K562 (cell line): ENCODE results near the gene ZNF669. TPM values are rescaled to one million over a fixed set of nuclear protein-coding genes. Genes with fewer than 3 reads are reported as not detected.

Experiments used
- BACH1 ChIP-seq: fragments of 200-800 bp; sonication (Bioruptor generic); IDR thresholded peaks from 2 replicates; pipeline ENCODE4 v1.6.1; 2016; ENCODE audit warnings: missing genetic modification characterization, missing compliant biosample characterization
- CXXC5 ChIP-seq: fragments of 250-450 bp; sonication (Bioruptor Pico); IDR thresholded peaks from 2 replicates; pipeline ENCODE4 v1.8.0; 2022; ENCODE audit warnings: inconsistent platforms, mild to moderate bottlenecking, moderate library complexity
- ELF1 ChIP-seq: fragments of 200-800 bp; sonication (Bioruptor generic); IDR thresholded peaks from 2 replicates; pipeline ENCODE4 v1.6.1; 2016; ENCODE audit warnings: missing genetic modification characterization, missing compliant biosample characterization
- GABPB1 ChIP-seq: sonication (generic); formaldehyde crosslinking; IDR thresholded peaks from 2 replicates; pipeline ENCODE4 v1.8.0; 2022; ENCODE audit warnings: mild to moderate bottlenecking, missing genetic modification reagents
- HDAC1 ChIP-seq, 2 experiments: fragments of 450-650 bp; IDR thresholded peaks; 2 replicates each; pipeline ENCODE4 v1.6.1; 2016 to 2017; ENCODE audit warnings: inconsistent platforms in 1 of 2, mild to moderate bottlenecking in 1 of 2, moderate library complexity in 1 of 2
- HDAC2 ChIP-seq: fragments of 450-650 bp; IDR thresholded peaks from 2 replicates; pipeline ENCODE4 v1.6.1; 2016; ENCODE audit warnings: mild to moderate bottlenecking
- HNRNPLL ChIP-seq: fragments of 200-400 bp; formaldehyde crosslinking; IDR thresholded peaks from 2 replicates; pipeline ENCODE4 v1.6.1; 2017; ENCODE audit warnings: low read length, low read depth, mild to moderate bottlenecking; ENCODE audit not compliant: poor library complexity, severe bottlenecking
- LCOR ChIP-seq: sonication (generic); formaldehyde crosslinking; IDR thresholded peaks from 2 replicates; pipeline ENCODE4 v1.8.0; 2022; ENCODE audit warnings: mild to moderate bottlenecking, missing genetic modification reagents
- MAZ ChIP-seq, 2 experiments: fragments of 450-650 bp in 1 of 2; sonication (generic) in 1 of 2; formaldehyde crosslinking; IDR thresholded peaks in 1 of 2; conservative IDR thresholded peaks in 1 of 2; 2 replicates each; pipeline versions ENCODE4 v1.4.0 to v1.5.0; 2020; ENCODE audit warnings: mild to moderate bottlenecking in 1 of 2, missing genetic modification reagents in 1 of 2
- NONO ChIP-seq, 2 experiments: fragments of 200-400 bp in 1 of 2; fragments of 450-650 bp in 1 of 2; formaldehyde crosslinking in 1 of 2; IDR thresholded peaks; 2 replicates each; pipeline ENCODE4 v1.6.1; 2017; ENCODE audit warnings: low read depth in 2 of 2, mild to moderate bottlenecking in 2 of 2, moderate library complexity in 2 of 2, low read length in 1 of 2
- NR2C1 ChIP-seq, 2 experiments: fragments of 450-650 bp; IDR thresholded peaks; 2 replicates each; pipeline ENCODE4 v1.6.1; 2017; ENCODE audit warnings: mild to moderate bottlenecking in 2 of 2, antibody characterized with exemption in 1 of 2, inconsistent platforms in 1 of 2, missing compliant biosample characterization in 1 of 2, missing genetic modification characterization in 1 of 2
- NR4A1 ChIP-seq, 2 experiments: fragments of 250-450 bp in 1 of 2; fragments of 450-650 bp in 1 of 2; sonication (Bioruptor Pico) in 1 of 2; IDR thresholded peaks; 2 replicates each; pipeline versions ENCODE4 v1.4.0 to v1.6.1; 2016 to 2020; ENCODE audit warnings: mild to moderate bottlenecking in 2 of 2, missing compliant biosample characterization in 1 of 2, missing genetic modification characterization in 1 of 2, moderate library complexity in 1 of 2
- RBM22 ChIP-seq: fragments of 200-400 bp; formaldehyde crosslinking; IDR thresholded peaks from 2 replicates; pipeline ENCODE4 v1.6.1; 2018; ENCODE audit warnings: low read length, low read depth; ENCODE audit not compliant: poor library complexity, severe bottlenecking
- SMARCA5 ChIP-seq: fragments of 450-650 bp; IDR thresholded peaks from 2 replicates; pipeline ENCODE4 v1.6.1; 2016
- SPI1 ChIP-seq: IDR thresholded peaks from 2 replicates; pipeline ENCODE4 v1.6.1; 2011; ENCODE audit warnings: low read depth, low read length, control low read depth, borderline replicate concordance
- TAF1 ChIP-seq: IDR thresholded peaks from 2 replicates; pipeline ENCODE4 v1.6.1; 2011; ENCODE audit warnings: mild to moderate bottlenecking, low read length, moderate library complexity; ENCODE audit not compliant: insufficient read depth, control insufficient read depth, severe bottlenecking; ENCODE audit errors: extremely low read depth
- ZNF766 ChIP-seq: fragments of 200-800 bp; sonication (Bioruptor generic); conservative IDR thresholded peaks from 2 replicates; pipeline ENCODE4 v1.6.1; 2016; ENCODE audit warnings: missing genetic modification characterization, missing compliant biosample characterization
- polyA plus RNA-seq, 8 experiments: library from polyadenylated mRNA; depleted of rRNA in 4 of 8; stranded (reverse) in 5 of 8; unstranded in 3 of 8; fragments of >200 nt; fragmentation: Nextera tagmentation in 2 of 8; fragmentation: Illumina TruSeq in 1 of 8; extraction: Ambion mirVana in 2 of 8; extraction: Trizol in 1 of 8; gene quantifications; 2 replicates each; pipeline versions ENCODE4 v1.2.1 to v1.2.3, GENCODE V29; 2011 to 2014; ENCODE audit warnings: inconsistent platforms in 1 of 8, missing spikeins in 1 of 8
- total RNA-seq, 7 experiments: library from RNA; depleted of rRNA in 6 of 7; stranded (reverse); fragments of >200 nt in 6 of 7; fragmentation: Illumina TruSeq in 2 of 7; extraction: Trizol in 2 of 7; gene quantifications; 2 replicates each; pipeline versions ENCODE4 v1.2.1 to v1.2.3, GENCODE V29; 2011 to 2021; ENCODE audit warnings: low replicate concordance in 1 of 7
- TF ChIP-seq, protein P1 (sequence below): sonication (generic); formaldehyde crosslinking; IDR thresholded peaks from 2 replicates; pipeline ENCODE4 v1.8.0; 2022; ENCODE audit warnings: missing genetic modification reagents, mild to moderate bottlenecking, moderate library complexity, borderline replicate concordance
- TF ChIP-seq, protein P2 (sequence below): IDR thresholded peaks from 3 replicates; pipeline ENCODE4 v1.6.1; 2011; ENCODE audit warnings: borderline replicate concordance, mild to moderate bottlenecking; ENCODE audit not compliant: insufficient read length, insufficient read depth
- TF ChIP-seq, protein P3 (sequence below), 3 experiments: fragments of 200-800 bp in 1 of 3; fragments of 250-450 bp in 1 of 3; fragments of 450-650 bp in 1 of 3; sonication (Bioruptor Pico) in 1 of 3; sonication (Bioruptor generic) in 1 of 3; formaldehyde crosslinking in 1 of 3; IDR thresholded peaks; 2 replicates each; pipeline versions ENCODE4 v1.6.1 to v1.8.0; 2016 to 2022; ENCODE audit warnings: mild to moderate bottlenecking in 2 of 3, missing genetic modification characterization in 2 of 3, missing compliant biosample characterization in 1 of 3, moderate library complexity in 1 of 3

ZNF669 gene
- total and polyA plus RNA-seq, 9 of the 15 experiments (the other 6 are each of a cell fraction or from before 2014, with no cell fraction given): 5.3 to 18.3 (median 10.2) TPM

DNA sequence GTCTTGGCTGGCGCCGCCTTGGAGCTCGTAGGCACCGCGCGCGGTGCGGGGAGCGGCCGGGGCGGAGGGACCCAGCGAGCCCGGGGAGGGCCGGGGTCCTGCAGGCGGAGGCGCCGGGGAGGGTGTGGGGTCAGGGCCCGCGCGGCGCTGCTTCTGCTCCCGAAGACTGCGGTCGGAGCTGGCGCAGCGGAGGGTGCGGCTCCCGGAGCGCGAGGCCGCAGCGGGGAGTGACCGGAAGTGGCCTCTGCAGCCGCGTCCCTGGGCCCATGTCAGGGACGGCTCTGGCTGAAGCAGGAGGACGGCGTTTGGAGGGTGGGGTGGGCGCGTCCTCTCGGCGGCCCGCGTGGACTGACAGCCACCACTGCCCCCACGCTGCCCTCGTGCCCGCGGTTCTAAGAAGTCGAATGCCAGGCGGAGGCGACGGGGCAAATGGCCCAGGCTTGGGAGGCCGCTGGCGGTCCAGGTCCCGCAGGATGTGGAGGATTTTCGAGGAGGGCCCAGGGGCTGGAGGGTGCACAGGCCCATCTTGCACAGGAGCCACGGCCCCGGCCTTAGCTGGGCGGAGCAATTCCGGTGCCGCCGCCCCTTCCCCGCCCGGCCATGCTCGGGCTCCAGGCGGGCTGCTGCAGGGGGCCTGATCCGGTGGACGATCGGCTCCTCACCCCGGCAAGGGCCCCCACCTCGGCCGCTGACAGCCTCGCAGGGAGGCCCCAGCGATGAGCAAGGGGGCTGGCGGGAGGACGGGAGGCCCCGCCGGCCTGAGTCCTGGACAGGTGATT, 7.7 kb upstream of the ZNF669 start (continued):
- TF ChIP-seq, protein P1, sequence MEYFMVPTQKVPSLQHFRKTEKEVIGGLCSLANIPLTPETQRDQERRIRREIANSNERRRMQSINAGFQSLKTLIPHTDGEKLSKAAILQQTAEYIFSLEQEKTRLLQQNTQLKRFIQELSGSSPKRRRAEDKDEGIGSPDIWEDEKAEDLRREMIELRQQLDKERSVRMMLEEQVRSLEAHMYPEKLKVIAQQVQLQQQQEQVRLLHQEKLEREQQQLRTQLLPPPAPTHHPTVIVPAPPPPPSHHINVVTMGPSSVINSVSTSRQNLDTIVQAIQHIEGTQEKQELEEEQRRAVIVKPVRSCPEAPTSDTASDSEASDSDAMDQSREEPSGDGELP: peak; percentile 69; the same call in 1 of the 2 replicates
- peak; percentile 63; the same call in 1 of the 2 replicates for TF ChIP-seq HDAC2
- TF ChIP-seq RBM22: peak; percentile 3
- no peak for TF ChIP-seq NR2C1 (IDR thresholded peaks at IDR 0.05)
- TF ChIP-seq NR2C1 (tag; IDR thresholded peaks at IDR 0.05): no peak
- TF ChIP-seq HNRNPLL: peak; percentile 84
- TF ChIP-seq HDAC1 (IDR thresholded peaks at IDR 0.05): peak in 1 of 2 experiments; percentile 77; a peak in 1 of 4 replicates
- TF ChIP-seq, protein P2, sequence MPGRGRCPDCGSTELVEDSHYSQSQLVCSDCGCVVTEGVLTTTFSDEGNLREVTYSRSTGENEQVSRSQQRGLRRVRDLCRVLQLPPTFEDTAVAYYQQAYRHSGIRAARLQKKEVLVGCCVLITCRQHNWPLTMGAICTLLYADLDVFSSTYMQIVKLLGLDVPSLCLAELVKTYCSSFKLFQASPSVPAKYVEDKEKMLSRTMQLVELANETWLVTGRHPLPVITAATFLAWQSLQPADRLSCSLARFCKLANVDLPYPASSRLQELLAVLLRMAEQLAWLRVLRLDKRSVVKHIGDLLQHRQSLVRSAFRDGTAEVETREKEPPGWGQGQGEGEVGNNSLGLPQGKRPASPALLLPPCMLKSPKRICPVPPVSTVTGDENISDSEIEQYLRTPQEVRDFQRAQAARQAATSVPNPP: no peak
- TF ChIP-seq, protein P3, sequence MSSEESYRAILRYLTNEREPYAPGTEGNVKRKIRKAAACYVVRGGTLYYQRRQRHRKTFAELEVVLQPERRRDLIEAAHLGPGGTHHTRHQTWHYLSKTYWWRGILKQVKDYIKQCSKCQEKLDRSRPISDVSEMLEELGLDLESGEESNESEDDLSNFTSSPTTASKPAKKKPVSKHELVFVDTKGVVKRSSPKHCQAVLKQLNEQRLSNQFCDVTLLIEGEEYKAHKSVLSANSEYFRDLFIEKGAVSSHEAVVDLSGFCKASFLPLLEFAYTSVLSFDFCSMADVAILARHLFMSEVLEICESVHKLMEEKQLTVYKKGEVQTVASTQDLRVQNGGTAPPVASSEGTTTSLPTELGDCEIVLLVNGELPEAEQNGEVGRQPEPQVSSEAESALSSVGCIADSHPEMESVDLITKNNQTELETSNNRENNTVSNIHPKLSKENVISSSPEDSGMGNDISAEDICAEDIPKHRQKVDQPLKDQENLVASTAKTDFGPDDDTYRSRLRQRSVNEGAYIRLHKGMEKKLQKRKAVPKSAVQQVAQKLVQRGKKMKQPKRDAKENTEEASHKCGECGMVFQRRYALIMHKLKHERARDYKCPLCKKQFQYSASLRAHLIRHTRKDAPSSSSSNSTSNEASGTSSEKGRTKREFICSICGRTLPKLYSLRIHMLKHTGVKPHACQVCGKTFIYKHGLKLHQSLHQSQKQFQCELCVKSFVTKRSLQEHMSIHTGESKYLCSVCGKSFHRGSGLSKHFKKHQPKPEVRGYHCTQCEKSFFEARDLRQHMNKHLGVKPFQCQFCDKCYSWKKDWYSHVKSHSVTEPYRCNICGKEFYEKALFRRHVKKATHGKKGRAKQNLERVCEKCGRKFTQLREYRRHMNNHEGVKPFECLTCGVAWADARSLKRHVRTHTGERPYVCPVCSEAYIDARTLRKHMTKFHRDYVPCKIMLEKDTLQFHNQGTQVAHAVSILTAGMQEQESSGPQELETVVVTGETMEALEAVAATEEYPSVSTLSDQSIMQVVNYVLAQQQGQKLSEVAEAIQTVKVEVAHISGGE (CRISPR knock-in tag; IDR thresholded peaks at IDR 0.05): peak in 1 of 3 experiments; percentile 80; a peak in 2 of 6 replicates
- no peak for TF ChIP-seq BACH1 (tag)
- peak; percentile 62; the same call in 1 of the 2 replicates for TF ChIP-seq LCOR (CRISPR knock-in tag)
- TF ChIP-seq GABPB1 (CRISPR knock-in tag): peak; percentile 93
- peak; percentile 72 to 81 for TF ChIP-seq MAZ (CRISPR knock-in tag; conservative IDR thresholded peaks at IDR 0.05 in 1 of 2, IDR thresholded peaks at IDR 0.05 in 1 of 2)
- TF ChIP-seq ELF1: peak; percentile 86
- TF ChIP-seq NR4A1 (CRISPR knock-in tag; IDR thresholded peaks at IDR 0.05): no peak
- TF ChIP-seq NR4A1 (tag; IDR thresholded peaks at IDR 0.05): 0 out of 2 replicates have a peak, but pooled peaks have one; percentile 27
- 0 out of 2 replicates have a peak, but pooled peaks have one; percentile 51 for TF ChIP-seq ZNF766 (CRISPR knock-in tag)
- peak; percentile 93 for TF ChIP-seq CXXC5 (CRISPR knock-in tag)
- peak; percentile 76 for TF ChIP-seq TAF1
- peak; percentile 47 to 81 for TF ChIP-seq NONO (IDR thresholded peaks at IDR 0.05; ENCODE audit: low read depth in 2 of 2, low read length in 1 of 2)
- TF ChIP-seq SMARCA5: 0 out of 2 replicates have a peak, but pooled peaks have one; percentile 25
- no peak for TF ChIP-seq SPI1
